SIG-M5 treated with dmso at 0.1 percent for 504 hours (cell line): ENCODE data around the gene NOTCH1.

Experiments used
- DNase-seq: peaks from one replicate; lab custom pipeline; 2025; ENCODE audit not compliant: unreplicated experiment; lab: John Stamatoyannopoulos, UW

The NOTCH1 gene

GRCh38 chr9:136502940-136503550 lies 42.8 kb downstream of the NOTCH1 start:
- DNase-seq = no peak

DNA sequence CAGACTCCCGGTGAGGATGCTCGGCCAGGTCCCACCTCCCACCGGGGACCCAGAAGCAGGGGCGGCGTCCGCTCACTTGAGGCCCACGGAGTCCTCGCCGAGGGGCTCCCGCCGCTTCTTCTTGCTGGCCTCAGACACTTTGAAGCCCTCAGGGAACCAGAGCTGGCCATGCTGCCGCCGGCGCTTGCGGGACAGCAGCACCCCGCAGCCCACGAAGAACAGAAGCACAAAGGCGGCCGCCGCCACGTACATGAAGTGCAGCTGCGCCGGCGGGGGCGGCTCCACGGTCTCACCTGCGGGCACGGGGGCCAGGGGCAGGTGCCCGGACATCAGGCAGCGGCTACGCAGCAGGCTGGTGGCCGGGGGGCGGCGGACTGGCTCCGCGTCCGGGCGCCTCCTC lies 43.7 kb downstream of the NOTCH1 start:
- no peak for DNase-seq

- no peak for DNase-seq
Observed at GRCh38 chr9:136501686-136502085, 44.2 kb downstream of the NOTCH1 start.

DNA sequence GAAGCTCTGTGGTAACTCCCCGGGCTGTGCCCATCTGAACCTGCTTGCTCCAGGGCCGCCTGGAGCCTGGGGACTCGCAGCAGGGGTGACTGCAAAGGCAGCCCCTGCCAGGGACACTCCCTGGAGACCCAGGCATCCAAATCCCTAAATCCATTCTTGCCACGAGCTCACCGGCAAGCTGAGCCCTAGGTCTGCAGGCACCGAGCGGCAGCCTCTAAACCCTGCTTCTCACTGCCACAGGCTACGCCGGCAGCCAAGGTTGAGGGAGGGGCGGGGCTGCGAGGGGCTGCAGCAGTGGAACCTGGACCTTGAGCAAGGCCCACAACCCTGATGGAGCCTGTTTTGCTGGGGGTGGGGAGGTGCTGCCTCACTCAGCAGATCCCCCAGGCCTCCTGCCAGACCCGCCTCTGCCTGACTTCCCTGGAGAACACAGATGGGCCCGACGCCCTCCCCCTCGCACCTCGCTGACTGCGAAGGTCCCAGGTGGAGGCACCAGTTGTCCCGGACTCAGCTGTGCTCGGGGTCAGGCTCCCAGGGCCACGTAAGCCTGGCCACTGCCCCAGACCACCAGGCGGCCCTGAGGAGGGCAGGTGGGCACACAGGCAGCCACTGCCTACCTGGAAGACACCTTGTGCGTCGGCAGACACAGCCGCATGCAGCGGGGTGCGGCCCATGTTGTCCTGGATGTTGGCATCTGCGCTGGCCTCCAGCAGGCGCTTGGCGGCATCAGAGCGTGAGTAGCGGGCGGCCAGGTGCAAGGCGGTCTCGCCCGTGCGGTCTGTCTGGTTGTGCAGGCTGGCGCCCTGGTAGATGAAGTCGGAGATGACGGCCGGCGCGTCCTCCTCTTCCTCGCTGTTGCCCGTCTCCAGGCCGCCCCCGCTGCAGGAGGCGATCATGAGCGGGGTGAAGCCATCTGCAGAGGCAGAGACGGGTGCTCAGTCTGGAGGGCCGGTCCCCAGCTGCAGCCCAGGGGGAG lies 45.6 kb downstream of the NOTCH1 start:
- DNase-seq = no peak

DNA sequence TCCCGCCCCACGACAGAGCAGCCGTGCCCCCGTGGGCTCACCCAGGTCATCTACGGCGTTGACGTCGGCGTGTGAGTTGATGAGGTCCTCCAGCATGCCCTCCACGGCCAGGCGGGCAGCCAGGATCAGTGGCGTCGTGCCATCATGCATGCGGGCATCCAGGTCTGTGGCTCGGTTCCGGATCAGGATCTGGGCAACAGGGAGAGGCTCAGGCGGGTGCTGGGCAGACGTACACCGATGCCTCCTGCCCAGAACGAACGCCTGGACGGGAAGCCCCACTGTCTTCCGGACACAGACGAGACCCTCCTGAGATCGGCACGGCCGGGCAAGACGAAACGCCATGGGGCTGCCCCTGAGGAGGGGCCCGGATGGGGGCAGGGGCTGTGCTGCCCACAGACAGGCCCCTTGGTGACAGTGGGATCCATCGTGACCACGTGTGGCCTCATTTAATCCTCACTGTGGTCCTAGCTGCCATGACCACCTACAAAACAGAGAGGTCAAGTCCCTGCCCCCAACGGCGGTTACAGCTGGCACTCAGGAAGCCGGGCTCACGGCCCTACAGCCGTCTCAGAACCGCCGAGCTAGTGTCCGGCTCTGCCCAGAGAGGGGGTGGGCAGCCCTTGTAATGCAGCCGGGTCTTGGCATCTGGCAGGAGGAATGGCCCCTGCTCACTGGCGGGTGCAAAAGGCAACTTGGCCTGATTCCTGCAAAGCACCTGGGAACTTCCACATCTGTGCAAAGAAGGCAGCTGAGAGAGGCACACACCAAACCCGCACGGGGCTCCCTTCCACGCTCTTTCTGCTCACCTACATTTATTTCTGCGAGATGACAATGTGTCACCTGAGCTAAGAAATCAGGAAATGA lies 46.5 kb downstream of the NOTCH1 start:
- no peak for DNase-seq

GRCh38 chr9:136497916-136498695 lies 47.7 kb downstream of the NOTCH1 start:
- no peak for DNase-seq

DNA sequence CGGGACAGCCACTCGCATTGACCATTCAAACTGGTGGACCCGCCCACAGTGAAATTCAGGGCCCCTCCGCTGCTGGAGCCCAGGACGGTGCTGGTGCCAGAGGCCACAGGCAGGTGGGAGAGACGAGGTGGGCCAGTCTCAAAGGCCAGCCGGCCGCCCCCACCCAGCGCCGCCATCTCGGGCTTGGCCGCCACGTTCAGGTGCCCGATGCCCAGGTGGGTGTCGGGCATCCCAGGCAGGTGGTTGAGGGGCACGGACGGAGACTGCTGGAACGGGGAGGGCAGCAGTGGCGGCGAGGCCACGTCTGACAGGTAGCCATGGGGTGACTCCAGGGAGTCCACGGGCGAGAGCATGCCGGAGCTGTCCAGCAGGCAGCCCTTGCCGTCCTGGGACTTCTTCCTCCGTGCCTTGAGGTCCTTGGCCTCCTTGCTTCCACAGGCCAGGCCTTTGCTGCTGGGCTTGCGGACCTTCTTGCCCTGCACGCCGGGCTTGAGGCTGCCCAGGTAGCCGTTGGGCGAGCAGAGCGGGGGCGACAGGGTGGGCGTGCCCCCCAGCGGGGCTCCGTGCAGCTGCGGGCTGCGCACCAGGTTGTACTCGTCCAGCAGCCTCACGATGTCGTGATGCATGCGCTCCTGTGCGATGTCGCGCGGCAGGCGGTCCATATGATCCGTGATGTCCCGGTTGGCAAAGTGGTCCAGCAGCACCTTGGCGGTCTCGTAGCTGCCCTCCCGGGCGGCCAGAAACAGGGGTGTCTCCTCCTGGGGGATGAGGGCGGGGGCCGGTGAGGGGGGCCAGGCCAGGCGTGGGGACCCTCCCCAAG lies 48.8 kb downstream of the NOTCH1 start:
- DNase-seq = no peak

GRCh38 chr9:136496181-136496580 lies 49.7 kb downstream of the NOTCH1 start:
- no peak for DNase-seq

DNA sequence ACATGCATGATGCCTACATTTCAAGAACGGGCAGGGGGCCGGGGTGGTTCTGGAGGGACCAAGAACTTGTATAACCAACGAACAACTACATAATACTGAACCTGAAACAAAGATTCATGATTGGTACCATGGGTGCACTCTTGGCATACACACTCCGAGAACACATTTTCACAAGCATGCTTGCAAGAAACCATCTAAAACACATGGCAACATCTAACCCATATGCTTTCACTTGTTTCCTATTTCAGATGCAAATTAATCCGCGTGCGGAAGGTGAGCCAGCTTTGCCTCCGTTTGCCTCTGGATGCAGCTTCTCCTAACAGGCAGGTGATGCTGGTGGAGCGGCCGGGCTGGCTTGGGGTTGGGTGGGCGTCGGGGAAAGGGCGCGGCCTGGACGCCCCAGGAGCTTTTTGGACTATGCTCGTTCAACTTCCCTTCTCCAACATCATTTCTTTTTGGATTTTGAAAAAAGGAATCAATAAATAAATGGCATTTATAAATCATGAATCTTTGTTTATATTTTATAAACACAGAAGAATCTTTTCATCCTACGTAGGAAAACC lies 50.5 kb downstream of the NOTCH1 start:
- DNase-seq = no peak

- DNase-seq = no peak
Observed at GRCh38 chr9:136494531-136495215, 51.2 kb downstream of the NOTCH1 start.

DNA sequence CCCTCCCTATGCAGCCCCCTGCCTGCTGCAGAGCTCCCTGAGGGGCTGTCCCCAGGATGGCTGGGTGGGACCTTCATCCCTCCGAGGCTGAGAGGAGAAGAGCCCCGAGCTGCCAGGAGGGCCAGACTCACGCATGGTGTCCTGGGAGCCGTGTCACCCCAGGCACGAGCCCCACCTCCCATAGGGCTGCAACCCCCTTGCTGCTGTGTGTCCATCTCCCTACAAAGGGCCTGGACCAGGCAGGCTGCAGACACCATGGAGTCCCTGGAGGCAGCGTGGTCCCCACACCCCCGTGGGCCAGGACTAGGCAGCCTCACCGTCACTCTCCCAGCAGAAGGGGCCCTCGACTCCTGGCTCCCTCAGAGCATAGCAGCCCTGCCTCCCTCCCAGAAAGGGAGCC lies 51.8 kb downstream of the NOTCH1 start:
- DNase-seq = no peak

- DNase-seq = no peak
Observed at GRCh38 chr9:136493567-136493971, 52.3 kb downstream of the NOTCH1 start.

- DNase-seq = no peak
Observed at GRCh38 chr9:136492978-136493522, 52.8 kb downstream of the NOTCH1 start.

- DNase-seq = no peak
Observed at GRCh38 chr9:136489731-136490130, 56.1 kb downstream of the NOTCH1 start.

- DNase-seq = peak; percentile 9
Observed at GRCh38 chr9:136488247-136489214, 57.3 kb downstream of the NOTCH1 start.

DNA sequence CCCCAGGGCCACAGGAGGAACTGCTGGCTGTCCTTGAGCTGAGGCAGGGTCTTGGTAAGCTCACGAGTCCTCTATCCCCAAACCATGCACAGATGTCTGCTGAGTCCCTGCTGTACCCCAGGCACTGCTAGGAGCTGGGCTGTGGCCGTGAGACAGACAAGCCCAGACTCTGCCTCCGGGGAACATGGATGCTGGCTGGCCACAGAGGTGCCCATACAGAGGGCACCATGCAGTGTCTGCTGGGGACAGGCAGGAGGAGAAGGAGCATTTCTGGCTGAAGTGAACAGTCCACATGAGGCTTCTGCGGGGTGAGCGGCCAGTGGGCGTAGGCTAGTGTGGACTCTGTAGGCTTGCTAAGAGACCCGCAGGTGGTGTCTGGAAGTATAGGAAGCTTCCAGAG lies 58.2 kb downstream of the NOTCH1 start:
- DNase-seq = no peak

GRCh38 chr9:136486823-136487620 lies 58.8 kb downstream of the NOTCH1 start:
- DNase-seq = no peak
